Ishikawa (cell line): ENCODE data around the gene AKT1.

Experiments
- CEBPB ChIP-seq: IDR thresholded peaks from 2 replicates; pipeline ENCODE4 v1.6.1; 2012
- CREB1 ChIP-seq: IDR thresholded peaks from 2 replicates; pipeline ENCODE4 v1.6.1; 2012; ENCODE audit warnings: low read depth
- EGR1 ChIP-seq: IDR thresholded peaks from 2 replicates; pipeline ENCODE4 v1.6.1; 2012
- EP300 ChIP-seq: IDR thresholded peaks from 2 replicates; pipeline ENCODE4 v1.6.1; 2012; ENCODE audit warnings: borderline replicate concordance
- FOXM1 ChIP-seq: IDR thresholded peaks from 2 replicates; pipeline ENCODE4 v1.6.1; 2012; ENCODE audit warnings: low read depth, borderline replicate concordance
- NFIC ChIP-seq: IDR thresholded peaks from 2 replicates; pipeline ENCODE4 v1.6.1; 2012
- RAD21 ChIP-seq: IDR thresholded peaks from 2 replicates; pipeline ENCODE4 v1.6.1; 2012; ENCODE audit warnings: low read depth
- TAF1 ChIP-seq: IDR thresholded peaks from 2 replicates; pipeline ENCODE4 v1.6.1; 2012; ENCODE audit warnings: low read depth, mild to moderate bottlenecking
- TCF12 ChIP-seq: IDR thresholded peaks from 2 replicates; pipeline ENCODE4 v1.6.1; 2012; ENCODE audit warnings: low read depth
- TEAD4 ChIP-seq: IDR thresholded peaks from 2 replicates; pipeline ENCODE4 v1.6.1; 2012
- YY1 ChIP-seq: IDR thresholded peaks from 2 replicates; pipeline ENCODE4 v1.6.1; 2012; ENCODE audit warnings: low read depth
- ZBTB7A ChIP-seq: IDR thresholded peaks from 2 replicates; pipeline ENCODE4 v1.6.1; 2012; ENCODE audit warnings: low read depth
- TF ChIP-seq, protein P1 (sequence below): IDR thresholded peaks from 2 replicates; pipeline ENCODE4 v1.6.1; 2012
- TF ChIP-seq, protein P2 (sequence below): IDR thresholded peaks from 2 replicates; pipeline ENCODE4 v1.6.1; 2012
- TF ChIP-seq, protein P3 (sequence below): IDR thresholded peaks from 2 replicates; pipeline ENCODE4 v1.6.1; 2012; ENCODE audit warnings: low read depth, mild to moderate bottlenecking

Gene AKT1

DNA sequence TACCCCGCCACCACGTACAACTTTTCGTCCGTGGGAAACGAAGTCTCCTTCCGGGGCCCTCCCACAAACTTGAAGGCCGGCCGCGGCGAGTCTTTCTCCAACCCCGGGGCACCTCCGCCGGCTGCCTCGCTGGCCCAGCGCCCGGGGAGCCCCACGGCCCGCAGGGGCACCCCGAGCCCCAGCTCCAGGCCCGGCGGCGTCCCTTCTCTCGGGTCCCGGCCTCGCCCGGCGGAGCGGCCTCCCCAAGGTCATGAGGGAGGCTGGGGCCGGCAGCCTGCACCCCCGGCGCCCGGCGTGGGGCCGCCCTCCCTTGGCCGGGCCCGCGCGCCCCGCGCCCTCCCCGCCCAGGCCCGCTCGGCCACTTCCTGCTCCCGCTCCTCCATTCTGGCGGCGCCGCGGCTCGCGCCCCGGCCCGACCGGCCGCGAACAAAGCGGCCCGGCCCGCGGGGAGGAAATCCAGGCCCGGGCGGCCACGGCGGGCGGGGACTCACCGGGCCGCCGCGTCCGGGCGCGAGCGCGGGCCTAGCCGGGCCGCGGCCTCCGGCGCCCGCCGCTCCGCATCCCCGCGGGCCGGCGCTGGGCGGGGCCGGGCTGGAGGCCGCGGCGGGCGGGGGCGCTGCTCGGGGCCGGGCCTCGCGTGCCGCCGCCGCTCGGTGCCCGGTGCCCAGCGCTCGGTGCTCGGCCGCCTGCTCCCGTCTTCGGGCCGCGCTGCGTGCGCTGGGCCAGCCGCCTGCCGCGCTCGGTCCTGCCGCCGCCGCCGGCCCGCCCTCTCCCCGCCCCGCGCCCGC, at the start of gene AKT1:
Gene AKT1 (minus strand): TSS at position 756 of the 788 bp plus-strand sequence. CDS start 3,105 bp downstream, outside the sequence.
- TF ChIP-seq, protein P1, sequence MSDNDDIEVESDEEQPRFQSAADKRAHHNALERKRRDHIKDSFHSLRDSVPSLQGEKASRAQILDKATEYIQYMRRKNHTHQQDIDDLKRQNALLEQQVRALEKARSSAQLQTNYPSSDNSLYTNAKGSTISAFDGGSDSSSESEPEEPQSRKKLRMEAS = peak; percentile 15; the same call in 1 of the 2 replicates
- no peak for TF ChIP-seq RAD21
- TF ChIP-seq, protein P2, sequence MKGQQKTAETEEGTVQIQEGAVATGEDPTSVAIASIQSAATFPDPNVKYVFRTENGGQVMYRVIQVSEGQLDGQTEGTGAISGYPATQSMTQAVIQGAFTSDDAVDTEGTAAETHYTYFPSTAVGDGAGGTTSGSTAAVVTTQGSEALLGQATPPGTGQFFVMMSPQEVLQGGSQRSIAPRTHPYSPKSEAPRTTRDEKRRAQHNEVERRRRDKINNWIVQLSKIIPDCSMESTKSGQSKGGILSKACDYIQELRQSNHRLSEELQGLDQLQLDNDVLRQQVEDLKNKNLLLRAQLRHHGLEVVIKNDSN = no peak
- TF ChIP-seq YY1 = no peak
- TF ChIP-seq FOXM1 = no peak

DNA sequence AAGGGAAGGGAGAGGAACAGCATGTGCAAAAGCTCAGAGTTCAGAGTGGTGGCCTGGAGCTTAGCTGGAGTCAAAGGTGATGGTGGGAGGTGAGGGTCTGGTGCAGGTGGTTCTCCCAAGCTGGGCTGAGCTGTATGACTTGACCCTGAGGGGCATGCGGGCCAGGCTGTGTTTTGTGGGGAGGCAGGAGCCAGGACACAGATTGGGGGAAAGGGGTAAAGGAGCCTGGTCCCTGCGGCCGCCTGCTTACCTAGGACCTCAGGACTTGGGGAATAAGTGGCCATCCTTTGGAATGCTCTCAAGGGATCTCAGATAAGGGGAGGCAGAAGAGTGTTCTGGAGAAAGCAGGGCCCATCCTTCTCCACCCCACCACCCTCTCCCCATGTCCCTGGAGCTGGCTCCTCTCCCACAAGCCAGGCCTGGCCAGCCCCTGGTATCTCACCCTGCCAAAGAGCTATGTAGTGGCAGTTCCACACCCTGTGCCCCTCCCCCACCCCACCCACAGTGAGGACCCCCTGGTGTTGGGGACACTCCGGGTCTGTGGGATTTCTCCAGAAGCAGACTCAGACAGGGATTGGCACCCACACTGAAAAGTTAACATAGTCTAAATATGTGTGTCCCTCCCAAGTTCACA, 49.6 kb upstream of the AKT1 start:
- TF ChIP-seq CEBPB (no peak), CREB1 (no peak), TAF1 (no peak), ZBTB7A (no peak), TEAD4 (no peak), FOXM1 (no peak), RAD21 (no peak), EP300 (no peak)
- TF ChIP-seq, protein P1 = no peak
- TF ChIP-seq, protein P2 = no peak

DNA sequence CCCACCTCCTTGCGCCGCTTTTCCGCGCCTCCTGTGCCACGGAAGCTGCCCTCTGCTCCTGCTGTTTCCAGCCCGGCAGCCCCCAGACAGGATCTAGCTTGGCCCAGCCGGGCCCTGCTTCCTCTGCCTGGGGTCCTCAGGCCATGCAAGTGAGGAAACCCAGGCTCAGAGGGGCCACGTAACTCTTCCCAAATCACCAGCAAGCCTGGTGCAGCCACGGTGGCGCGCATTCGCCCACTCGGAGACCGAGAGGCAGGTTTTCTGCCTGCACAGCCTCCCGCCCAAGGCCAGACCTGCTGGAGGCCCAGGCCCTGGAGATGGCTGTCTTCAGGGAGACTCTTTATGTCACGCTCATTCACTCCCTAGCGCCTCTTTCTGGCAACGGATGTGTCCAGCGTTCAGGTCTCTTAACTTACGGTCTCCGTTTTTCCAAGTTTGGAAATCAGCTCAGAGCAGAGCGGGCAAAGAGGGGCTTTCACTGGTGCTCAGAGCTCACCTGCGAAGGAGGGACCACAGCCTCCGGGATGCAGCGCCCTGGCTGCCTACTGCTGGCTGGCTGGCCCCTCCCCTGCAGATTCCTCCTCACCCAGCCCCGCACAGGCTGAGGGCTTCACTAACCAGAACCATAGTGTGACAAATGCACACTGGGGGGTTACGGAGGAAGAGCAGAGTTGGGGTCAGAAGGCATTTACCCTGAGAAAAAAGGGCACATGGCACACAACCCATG, 48.9 kb upstream of the AKT1 start:
- TF ChIP-seq YY1 = no peak
- no peak for TF ChIP-seq EP300

DNA sequence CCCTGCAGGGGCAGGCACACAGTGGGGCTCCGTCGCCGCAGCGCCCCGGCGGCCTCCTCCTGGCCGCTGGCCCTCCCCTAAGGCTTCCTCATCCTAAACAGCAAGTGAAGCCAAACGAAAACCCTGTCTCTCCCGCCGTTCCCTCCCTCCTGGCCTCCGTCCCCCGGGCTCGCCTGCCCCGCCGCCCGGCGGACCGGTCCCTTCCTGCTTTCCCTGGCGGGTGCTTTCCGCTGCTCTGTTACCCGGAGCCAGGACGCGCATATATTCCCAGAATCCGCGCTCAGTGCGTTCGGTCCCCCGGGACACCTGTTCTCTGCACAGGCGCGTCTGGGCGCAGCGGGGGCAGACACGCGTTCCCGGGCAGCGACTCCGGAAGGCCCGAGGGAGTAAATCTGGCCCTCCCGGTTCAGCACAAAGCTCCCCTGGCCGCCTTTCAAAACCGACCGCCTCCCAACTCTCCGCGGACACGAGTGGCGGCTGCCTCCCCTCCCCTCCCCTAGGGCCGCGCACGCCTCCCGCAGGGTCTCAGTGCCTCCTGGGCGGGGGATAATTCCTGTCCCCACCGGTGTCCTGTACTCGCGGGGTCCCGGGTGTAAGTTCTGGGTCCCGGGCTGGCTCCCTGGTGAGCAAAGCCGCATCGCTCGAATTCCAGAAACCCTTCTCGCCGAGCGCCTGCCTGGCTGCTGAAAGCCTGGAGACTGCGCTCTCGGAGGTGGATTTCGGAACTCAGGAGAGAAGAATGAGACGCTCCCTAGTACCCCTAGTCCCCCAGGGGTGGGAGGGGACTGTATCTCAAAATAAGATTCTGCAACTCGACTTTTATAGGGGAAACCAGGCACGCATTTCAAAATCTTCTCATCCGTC, 48.1 kb upstream of the AKT1 start:
- TF ChIP-seq CREB1 (no peak), YY1 (no peak), TCF12 (peak; percentile 47), EGR1 (no peak), ZBTB7A (peak; percentile 81), TEAD4 (peak; percentile 82), CEBPB (no peak), RAD21 (no peak), NFIC (peak; percentile 32; the same call in 1 of the 2 replicates)
- TF ChIP-seq, protein P3, sequence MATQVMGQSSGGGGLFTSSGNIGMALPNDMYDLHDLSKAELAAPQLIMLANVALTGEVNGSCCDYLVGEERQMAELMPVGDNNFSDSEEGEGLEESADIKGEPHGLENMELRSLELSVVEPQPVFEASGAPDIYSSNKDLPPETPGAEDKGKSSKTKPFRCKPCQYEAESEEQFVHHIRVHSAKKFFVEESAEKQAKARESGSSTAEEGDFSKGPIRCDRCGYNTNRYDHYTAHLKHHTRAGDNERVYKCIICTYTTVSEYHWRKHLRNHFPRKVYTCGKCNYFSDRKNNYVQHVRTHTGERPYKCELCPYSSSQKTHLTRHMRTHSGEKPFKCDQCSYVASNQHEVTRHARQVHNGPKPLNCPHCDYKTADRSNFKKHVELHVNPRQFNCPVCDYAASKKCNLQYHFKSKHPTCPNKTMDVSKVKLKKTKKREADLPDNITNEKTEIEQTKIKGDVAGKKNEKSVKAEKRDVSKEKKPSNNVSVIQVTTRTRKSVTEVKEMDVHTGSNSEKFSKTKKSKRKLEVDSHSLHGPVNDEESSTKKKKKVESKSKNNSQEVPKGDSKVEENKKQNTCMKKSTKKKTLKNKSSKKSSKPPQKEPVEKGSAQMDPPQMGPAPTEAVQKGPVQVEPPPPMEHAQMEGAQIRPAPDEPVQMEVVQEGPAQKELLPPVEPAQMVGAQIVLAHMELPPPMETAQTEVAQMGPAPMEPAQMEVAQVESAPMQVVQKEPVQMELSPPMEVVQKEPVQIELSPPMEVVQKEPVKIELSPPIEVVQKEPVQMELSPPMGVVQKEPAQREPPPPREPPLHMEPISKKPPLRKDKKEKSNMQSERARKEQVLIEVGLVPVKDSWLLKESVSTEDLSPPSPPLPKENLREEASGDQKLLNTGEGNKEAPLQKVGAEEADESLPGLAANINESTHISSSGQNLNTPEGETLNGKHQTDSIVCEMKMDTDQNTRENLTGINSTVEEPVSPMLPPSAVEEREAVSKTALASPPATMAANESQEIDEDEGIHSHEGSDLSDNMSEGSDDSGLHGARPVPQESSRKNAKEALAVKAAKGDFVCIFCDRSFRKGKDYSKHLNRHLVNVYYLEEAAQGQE = no peak
- TF ChIP-seq, protein P2 = no peak
- TF ChIP-seq, protein P1 = peak; percentile 36; the same call in 1 of the 2 replicates

DNA sequence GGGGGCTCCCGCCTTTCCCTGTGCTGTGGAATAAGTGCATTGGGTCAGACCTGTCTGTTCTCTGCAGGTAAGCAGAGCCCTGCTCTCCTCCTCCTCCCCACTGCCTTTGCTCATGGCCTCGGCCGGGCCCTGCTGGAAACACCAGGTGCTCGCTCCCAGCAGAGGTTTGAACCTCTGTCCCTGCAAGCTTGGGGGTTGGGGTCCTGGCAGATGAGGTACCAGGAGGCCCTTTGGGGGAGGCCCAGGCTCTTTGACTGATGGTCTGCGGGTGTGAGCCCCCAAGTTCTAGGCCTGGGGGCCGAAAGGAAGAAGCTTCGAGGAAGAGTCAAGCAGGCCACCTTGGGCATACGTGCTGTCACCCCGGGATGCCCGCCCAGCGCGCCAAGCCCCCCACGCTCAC, 47.5 kb upstream of the AKT1 start:
- no peak for TF ChIP-seq FOXM1
- TF ChIP-seq, protein P2 = no peak
- TF ChIP-seq, protein P3 = no peak
- TF ChIP-seq YY1 = no peak
- TF ChIP-seq, protein P1 = no peak
- no peak for TF ChIP-seq EGR1
- no peak for TF ChIP-seq CREB1
- no peak for TF ChIP-seq TEAD4
- no peak for TF ChIP-seq ZBTB7A
- TF ChIP-seq TAF1 = no peak; the same call in 1 of the 2 replicates
- TF ChIP-seq TCF12 = no peak
- TF ChIP-seq NFIC = no peak
